ENCODE measurements around the gene CD9. TPM values are rescaled to one million over a fixed set of nuclear protein-coding genes. Genes with fewer than 3 reads are reported as not detected.

The CD9 gene
- total and polyA plus RNA-seq, 4 donors: 240 to 425 (median 379) TPM

DNA sequence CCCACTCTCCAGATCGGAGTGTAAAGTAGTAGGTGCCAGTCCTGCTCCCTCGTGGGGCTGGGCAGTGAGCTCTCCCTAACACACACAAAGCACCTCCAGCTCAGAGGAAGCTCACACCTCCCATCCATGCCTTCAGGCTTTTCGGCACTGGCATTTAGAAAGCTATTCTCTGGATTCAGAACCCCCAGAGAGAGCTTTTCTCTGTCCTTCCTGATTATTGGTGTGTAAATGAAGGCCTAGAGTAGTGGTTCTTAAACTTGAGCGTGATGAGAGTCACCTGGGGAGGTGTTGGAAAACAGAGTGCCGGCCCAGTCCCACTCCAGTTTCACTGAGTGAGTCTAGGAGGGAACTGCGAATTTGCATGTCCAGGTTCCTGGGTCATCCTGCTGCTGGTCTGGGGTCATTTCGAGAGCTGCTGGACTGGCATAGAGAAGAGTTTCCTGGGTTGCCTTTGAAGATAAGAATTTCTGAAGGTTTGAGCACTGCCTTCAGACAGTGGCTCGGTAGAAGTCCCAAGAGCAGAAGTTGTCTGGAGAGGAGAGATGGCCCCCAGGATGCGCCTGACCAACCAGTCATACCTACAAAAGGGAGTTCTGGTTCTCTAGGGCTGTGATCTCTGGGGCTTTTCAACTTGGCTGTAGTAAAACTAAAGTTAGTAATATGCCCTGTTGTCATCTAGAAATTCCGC lies 15.1 kb downstream of the CD9 start:
- no peak for TF ChIP-seq CTCF (IDR thresholded peaks at IDR 0.05; ENCODE audit: control extremely low read depth, extremely low read depth)
- no peak for DNase-seq
- H3K36me3 ChIP-seq (ENCODE audit: control insufficient read depth in 4 of 4, insufficient read depth in 4 of 4, low read length in 4 of 4): peaks cover 0 to 10% (median 0%) of the 10 kb centered on the region in 4 donors
- no peaks in the 10 kb centered on the region for H3K27me3 ChIP-seq (ENCODE audit: control insufficient read depth in 3 of 3, insufficient read depth in 3 of 3, low read length in 2 of 3)
- peaks cover 0 to 26% (median 2%) of the 10 kb centered on the region in 5 donors for H3K4me1 ChIP-seq (ENCODE audit: control insufficient read depth in 5 of 5, insufficient read depth in 5 of 5, low read length in 5 of 5)
- no peak overlapping the region for H3K4me3 ChIP-seq
- H3K9ac ChIP-seq (ENCODE audit: insufficient read depth in 1 of 2, low read length in 2 of 2): peak overlapping the region in 1 of 2 donors; percentile 5
- 69 to 82% methylated on average over 10 of the region's 10 CpGs for WGBS, 2 donors
- H3K9me3 ChIP-seq (ENCODE audit: control insufficient read depth in 4 of 4, insufficient read depth in 3 of 4, low read length in 3 of 4): no peaks in the 10 kb centered on the region
- ATAC-seq (ENCODE audit: insufficient read depth, low FRiP score): no peak
- H3K27ac ChIP-seq (ENCODE audit: low read depth in 1 of 2, low read length in 1 of 2): peak overlapping the region in 1 of 2 donors; percentile 82

DNA sequence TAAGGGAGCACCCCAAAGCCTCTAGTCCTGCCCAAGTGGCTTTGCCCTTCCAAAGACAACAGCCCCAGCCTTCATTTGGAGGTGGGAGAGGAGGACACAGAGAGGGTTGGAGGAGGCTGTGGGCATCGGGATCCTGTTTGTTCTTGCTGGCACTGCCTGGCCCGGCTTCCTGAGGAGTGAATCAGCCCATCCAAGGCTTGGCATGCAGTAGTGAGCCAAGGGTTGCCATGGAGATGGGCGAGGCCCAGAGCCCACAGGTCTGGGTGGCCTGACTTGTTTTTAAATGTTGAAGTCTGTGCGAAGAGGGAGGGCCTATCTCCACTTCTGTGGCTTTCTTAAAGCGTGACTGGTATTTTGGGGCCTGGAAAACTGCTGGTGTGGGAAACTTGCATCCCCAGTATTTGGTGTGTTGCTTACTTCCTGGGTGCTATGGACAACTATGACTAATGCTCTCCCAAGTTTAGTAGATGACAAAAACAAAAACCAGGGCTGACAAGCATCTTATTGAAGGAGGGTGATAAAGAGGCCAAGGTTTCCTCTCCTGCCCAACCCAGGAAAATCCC lies 15.8 kb downstream of the CD9 start:
- Histone ChIP-seq H3K4me1 (ENCODE audit: control insufficient read depth in 5 of 5, insufficient read depth in 5 of 5, low read length in 5 of 5) (peaks cover 0 to 26% (median 2%) of the 10 kb centered on the region in 5 donors), H3K36me3 (ENCODE audit: control insufficient read depth in 4 of 4, insufficient read depth in 4 of 4, low read length in 4 of 4) (peaks cover 0 to 10% (median 0%) of the 10 kb centered on the region in 4 donors), H3K9ac (ENCODE audit: insufficient read depth in 1 of 2, low read length in 2 of 2) (no peak overlapping the region), H3K4me3 (no peak overlapping the region), H3K27me3 (ENCODE audit: control insufficient read depth in 3 of 3, insufficient read depth in 3 of 3, low read length in 2 of 3) (no peaks in the 10 kb centered on the region), H3K9me3 (ENCODE audit: control insufficient read depth in 4 of 4, insufficient read depth in 3 of 4, low read length in 3 of 4) (no peaks in the 10 kb centered on the region), H3K27ac (ENCODE audit: low read depth in 1 of 2, low read length in 1 of 2) (peak overlapping the region in 1 of 2 donors; percentile 96)
- peak; percentile 87 for ATAC-seq (ENCODE audit: insufficient read depth, low FRiP score)
- peak; percentile 68 to 86 (median 74) for DNase-seq
- WGBS, 2 donors: 41 to 63% methylated on average over 5 of the region's 5 CpGs
- no peak for TF ChIP-seq CTCF (IDR thresholded peaks at IDR 0.05; ENCODE audit: control extremely low read depth, extremely low read depth)

- Histone ChIP-seq H3K9ac (ENCODE audit: insufficient read depth in 1 of 2, low read length in 2 of 2) (peak overlapping the region in 1 of 2 donors; percentile 17), H3K36me3 (ENCODE audit: control insufficient read depth in 4 of 4, insufficient read depth in 4 of 4, low read length in 4 of 4) (peaks cover 0 to 8% (median 0%) of the 10 kb centered on the region in 4 donors), H3K27me3 (ENCODE audit: control insufficient read depth in 3 of 3, insufficient read depth in 3 of 3, low read length in 2 of 3) (no peaks in the 10 kb centered on the region), H3K27ac (ENCODE audit: low read depth in 1 of 2, low read length in 1 of 2) (peak overlapping the region in 1 of 2 donors; percentile 96), H3K9me3 (ENCODE audit: control insufficient read depth in 4 of 4, insufficient read depth in 3 of 4, low read length in 3 of 4) (no peaks in the 10 kb centered on the region), H3K4me3 (no peak overlapping the region), H3K4me1 (ENCODE audit: control insufficient read depth in 5 of 5, insufficient read depth in 5 of 5, low read length in 5 of 5) (peaks cover 0 to 26% (median 2%) of the 10 kb centered on the region in 5 donors)
- ATAC-seq (ENCODE audit: insufficient read depth, low FRiP score) (no peak), DNase-seq (no peak)
- no peak for TF ChIP-seq CTCF (IDR thresholded peaks at IDR 0.05; ENCODE audit: control extremely low read depth, extremely low read depth)
- WGBS, 2 donors: 73 to 94% methylated on average over 7 of the region's 7 CpGs
Measured at GRCh38 chr12:6216581-6216980, 16.4 kb downstream of the CD9 start.

Data from lung (tissue), 12 donors.